Urinary bladder (tissue), 4 donors: ENCODE results near the gene COMMD7. TPM values are rescaled to one million over a fixed set of nuclear protein-coding genes. Genes with fewer than 3 reads are reported as not detected.
"Not testable (repeated sequence)": the region's sequence is repeated elsewhere in the genome, so short reads cannot be mapped to it uniquely, and the experiment has no call there.

Experiments
- DNase-seq: peaks from one replicate; pipeline ENCODE4 v3.0.0-alpha.2; 2015; ENCODE audit errors: extremely low spot score
- H3K27ac ChIP-seq: one replicate; pipeline ENCODE4 v1.5.1; 2013; ENCODE audit warnings: low read depth, mild to moderate bottlenecking, moderate library complexity
- H3K36me3 ChIP-seq: one replicate; pipeline ENCODE4 v1.6.1; 2013; ENCODE audit warnings: mild to moderate bottlenecking, moderate library complexity; ENCODE audit not compliant: insufficient read depth
- H3K4me1 ChIP-seq: one replicate; pipeline ENCODE4 v1.6.1; 2013; ENCODE audit warnings: mild to moderate bottlenecking, moderate library complexity; ENCODE audit not compliant: insufficient read depth
- H3K4me3 ChIP-seq: one replicate; pipeline ENCODE4 v1.5.1; 2013; ENCODE audit warnings: low read depth, low read length
- WGBS: extraction: QIAGEN DNeasy Blood & Tissue Kit; methylation state at CpG from one replicate; pipeline ENCODE4 v1.1.7; 2013; 5-methylcytosine and 5-hydroxymethylcytosine counted together
- polyA plus RNA-seq: library from polyadenylated mRNA; stranded (reverse); fragments of 200-250 nt; gene quantifications from one replicate; pipeline ENCODE4 v1.2.3, GENCODE V29; 2013
- total RNA-seq: library from RNA; depleted of rRNA; stranded (reverse); fragments of >200 nt; gene quantifications from one replicate; pipeline ENCODE4 v1.2.3, GENCODE V29; 2014
- donor health status: healthy with polysubstance abuse.
- donor health status: healthy.

COMMD7 gene
- total and polyA plus RNA-seq, 2 donors = 11.9 to 49.6 TPM

DNA sequence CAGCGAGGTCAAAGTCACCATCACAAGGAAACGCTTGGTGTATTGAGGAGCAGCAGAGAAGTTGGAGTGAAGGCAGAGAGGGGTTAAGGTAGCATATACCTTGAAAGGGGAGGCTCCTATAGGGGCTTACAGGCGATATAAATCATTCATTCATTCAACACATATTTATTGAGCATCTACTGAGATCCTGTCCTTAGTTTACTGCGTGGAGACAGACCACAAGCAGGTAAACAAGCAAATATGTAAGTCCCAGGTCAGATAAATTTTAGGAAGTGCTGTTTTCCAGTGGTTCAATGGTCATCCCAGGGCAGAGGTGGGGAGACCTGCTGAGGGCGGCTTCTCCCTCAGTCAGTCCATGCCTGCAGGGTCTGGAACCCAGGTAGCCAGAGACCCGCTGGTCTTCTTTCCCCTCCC is 18.2 kb upstream of the COMMD7 start:
- Histone ChIP-seq H3K4me1 (peaks cover 2% of the 10 kb centered on the region), H3K4me3 (peak overlapping the region; percentile 94), H3K27ac (no peak overlapping the region), H3K36me3 (no peaks in the 10 kb centered on the region)
- 36% methylated on average over 6 of the region's 6 CpGs for WGBS
- no peak for DNase-seq

DNA sequence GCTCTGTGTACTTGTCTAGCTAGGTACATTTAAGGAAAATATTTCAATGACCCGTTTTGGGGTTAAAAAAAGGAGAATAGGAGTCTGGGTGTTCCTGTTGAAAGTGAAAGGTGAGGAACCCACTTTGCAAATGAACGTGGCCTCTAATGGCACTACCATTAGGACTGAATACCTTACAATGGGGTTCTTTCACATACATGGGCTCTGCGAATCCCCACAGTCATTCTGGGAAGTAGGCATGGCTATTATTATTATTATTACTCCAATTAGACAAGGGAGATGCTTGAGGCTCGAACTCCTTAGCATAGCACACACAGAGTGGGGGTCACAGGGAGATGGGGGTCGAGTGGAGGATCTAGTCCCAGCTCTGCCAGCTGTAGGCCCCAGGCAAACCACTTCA is 12.9 kb upstream of the COMMD7 start:
- no peak overlapping the region for H3K4me3 ChIP-seq
- WGBS = 64% methylated on average over 5 of the region's 5 CpGs
- no peak for DNase-seq
- H3K27ac ChIP-seq = no peak overlapping the region
- H3K36me3 ChIP-seq = no peaks in the 10 kb centered on the region
- H3K4me1 ChIP-seq = no peaks in the 10 kb centered on the region

DNA sequence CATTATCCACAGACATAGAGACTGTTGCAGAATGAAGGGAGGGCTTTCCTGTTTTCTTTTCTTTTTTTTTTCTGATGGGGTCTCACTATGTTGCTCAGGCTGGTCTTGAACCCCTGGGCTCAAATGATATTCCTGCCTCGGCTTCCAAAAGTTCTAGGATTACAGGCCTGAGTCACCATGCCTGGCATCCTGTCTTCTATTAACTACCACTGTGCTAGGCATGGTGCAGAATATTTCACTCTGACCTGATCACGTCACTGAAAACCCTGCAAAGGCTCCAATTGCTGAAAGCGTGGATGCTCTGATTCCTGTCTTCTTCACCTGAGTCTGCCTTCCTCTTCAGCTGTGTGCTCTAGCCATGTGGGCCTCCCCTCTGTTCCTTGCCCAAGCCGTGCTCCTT is 10.5 kb upstream of the COMMD7 start:
- 81% methylated on average over 4 of the region's 4 CpGs for WGBS
- no peak for DNase-seq
- H3K4me3 ChIP-seq = no peak overlapping the region
- no peaks in the 10 kb centered on the region for H3K36me3 ChIP-seq
- no peaks in the 10 kb centered on the region for H3K4me1 ChIP-seq
- no peak overlapping the region for H3K27ac ChIP-seq

DNA sequence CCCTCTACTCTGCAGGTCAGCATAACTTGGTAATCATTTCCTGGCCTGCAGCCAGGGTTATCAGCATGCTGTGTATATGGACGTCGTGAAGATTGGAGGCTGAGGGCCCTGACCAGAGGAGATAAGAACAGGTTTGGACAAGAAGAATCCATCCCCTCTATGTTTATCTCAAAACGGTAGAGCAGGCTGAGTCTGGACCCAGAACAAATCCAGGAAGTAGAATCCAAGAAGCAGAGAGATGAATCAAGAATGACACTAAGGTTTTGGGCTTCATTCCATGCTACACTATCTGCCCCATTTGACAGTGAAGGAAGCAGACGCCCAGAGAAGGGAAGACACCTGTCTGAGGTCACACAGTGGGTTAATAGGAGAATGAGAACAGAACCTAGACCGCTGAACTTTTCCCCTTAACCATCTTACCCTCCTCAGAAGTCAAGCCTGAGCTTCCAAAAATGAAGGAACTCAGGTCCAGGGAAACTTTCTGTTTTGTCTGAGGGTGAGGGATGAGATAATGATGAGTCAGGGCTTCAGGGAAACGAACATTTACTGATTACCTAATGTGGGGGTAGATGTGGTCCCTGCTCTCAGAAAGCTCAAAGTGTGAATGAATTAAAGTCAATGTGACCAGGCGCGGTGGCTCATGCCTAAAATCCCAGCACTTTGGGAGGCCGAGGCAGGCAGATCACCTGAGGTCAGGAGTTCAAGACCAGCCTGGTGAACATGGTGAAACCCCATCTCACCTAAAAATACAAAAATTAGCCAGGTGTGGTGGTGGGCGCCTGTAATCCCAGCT is 9.4 kb upstream of the COMMD7 start:
- 57% methylated on average over 10 of the region's 10 CpGs for WGBS
- no peak for DNase-seq
- Histone ChIP-seq H3K36me3 (no peaks in the 10 kb centered on the region), H3K27ac (no peak overlapping the region), H3K4me3 (no peak overlapping the region), H3K4me1 (no peaks in the 10 kb centered on the region)

DNA sequence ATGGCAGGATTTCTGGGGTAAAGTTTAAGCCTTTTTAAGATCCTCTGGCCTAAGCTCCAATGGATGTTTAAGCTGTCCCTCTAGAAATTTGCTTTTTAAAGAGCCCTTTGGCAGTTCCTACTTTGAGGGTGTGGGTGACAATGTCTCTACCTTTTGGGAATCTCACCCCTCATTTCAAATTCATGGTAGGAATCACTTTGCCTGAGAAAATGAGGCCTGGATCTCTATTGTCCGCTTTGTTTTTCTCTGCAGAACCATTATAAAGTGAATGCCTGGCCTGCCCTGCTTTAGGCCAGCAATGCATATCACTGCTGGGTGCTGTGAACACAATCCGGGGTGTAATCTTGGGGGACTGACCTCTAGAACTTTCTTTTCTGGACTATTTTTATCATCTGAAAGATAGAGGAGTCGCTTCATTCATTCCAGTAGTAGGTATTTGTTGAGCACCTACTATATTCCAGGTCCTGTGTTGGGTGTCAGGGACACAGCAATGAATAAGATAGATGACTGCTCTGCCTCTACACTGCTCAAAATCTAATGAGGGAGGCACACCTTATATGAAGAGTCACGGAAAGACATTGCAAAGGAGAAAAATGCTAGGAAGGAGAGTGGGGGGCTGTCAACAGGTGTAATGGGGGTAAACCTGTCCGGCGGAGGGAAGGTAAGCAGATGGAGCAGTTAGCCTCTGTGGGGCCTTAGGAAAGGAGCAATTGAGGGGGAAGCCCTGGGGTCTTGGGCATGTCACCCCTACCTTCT is 8.6 kb upstream of the COMMD7 start:
- DNase-seq = no peak

DNA sequence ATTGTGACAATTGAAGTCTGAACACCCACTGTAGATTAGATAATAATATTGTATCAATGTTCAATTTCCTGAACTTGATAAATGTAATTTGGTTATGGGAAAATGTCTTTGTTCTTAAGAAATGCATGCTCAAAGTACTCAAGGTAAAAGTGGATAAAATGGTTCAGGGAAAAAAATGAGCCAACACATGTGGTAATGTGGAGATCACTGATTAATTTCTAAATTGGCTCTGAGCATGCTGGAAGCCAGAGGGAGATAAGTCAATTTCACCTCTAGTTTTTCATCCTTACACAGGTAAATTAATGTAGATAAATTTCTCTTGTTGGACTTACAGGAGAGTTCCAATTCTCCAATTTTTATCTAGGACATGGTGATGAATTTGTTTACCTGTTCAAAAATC is 8.0 kb upstream of the COMMD7 start:
- Histone ChIP-seq H3K4me3 (no peak overlapping the region), H3K36me3 (no peaks in the 10 kb centered on the region), H3K4me1 (no peaks in the 10 kb centered on the region), H3K27ac (no peak overlapping the region)
- DNase-seq = no peak

More for the DNA sequence above, 8.6 kb upstream of the COMMD7 start:
- Histone ChIP-seq H3K36me3 (no peaks in the 10 kb centered on the region), H3K27ac (no peak overlapping the region), H3K4me3 (no peak overlapping the region), H3K4me1 (no peaks in the 10 kb centered on the region)
- WGBS = 81% methylated on average over 6 of the region's 6 CpGs

DNA sequence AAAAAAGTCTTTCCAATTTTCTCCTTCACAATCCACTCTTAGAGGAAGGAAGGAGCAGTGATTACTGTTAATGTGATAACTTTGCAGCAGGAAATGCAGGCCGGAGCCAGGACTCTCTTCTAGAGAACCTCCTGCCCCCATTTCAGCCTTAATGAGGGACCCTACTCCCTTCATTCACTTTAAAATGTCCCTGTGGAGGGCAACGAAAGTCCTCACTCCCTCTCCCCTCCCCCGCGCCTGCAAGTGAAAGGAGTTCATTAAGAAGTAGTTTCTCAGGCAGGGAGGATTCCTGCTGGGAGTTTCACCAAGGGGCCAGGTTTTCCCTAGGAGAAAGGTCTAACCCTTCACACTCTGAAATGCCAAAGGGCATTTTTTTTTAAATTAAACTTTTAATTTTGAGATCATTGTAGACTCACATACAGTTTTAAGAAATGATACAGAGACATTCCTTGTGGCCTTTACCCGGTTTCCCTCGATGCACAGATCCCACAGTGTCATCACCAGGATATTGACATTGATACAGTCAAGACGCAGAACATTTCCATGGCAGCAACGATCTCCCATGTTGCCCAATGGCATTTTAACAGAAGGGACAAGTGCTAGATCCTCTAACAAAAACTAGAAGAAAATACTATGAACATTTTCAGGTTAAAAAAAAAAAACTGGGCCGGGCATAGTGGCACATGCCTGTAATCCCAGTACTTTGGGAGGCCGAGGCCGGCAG is 6.8 kb upstream of the COMMD7 start:
- no peaks in the 10 kb centered on the region for H3K4me1 ChIP-seq
- no peak overlapping the region for H3K27ac ChIP-seq

DNA sequence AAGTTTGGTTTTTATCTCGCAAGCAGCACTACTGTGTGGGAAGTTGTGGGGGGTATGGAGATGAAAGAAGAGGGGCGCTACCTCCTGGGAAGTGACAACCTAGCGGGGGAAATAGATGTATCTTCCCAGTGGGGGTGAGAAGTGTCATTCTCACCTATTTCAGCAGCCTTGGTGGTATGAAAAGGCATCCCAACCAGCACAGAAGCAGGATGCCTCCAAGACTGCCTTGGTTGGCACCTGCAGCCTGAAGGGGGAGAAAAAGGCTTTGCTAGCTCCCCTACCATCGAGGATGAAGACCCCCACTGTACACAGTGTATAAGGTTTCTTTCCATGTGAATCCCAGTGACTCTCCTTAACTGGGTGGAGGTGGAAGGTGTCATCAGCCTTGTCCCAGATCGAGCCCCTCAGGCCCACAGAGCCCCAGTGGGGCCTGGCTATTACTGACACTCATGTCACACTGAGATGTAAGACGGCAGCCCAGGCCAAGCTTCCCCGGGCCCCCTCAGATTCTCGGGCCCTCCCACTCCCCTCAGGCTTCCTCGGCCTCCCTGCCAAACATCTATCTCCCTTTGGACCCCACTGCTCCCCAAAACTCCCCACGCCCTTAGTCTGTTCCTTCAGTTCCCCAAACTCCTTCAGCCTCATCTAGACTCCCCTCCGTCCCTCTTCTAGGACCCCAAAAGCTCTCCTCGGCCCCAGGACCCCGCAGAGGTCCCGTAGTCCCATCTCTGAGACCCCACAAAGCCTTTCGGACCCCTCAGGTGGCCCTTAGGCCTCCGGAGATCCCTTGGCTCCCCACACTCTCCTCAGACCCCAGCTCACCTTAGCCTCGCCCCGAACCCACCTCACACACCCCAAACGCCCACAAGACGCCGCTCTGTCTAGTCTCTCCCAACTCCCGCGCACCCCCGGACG is 688 bp downstream of the COMMD7 start:
- no peaks in the 10 kb centered on the region for H3K36me3 ChIP-seq
- H3K4me1 ChIP-seq = peaks cover 4% of the 10 kb centered on the region
- H3K27ac ChIP-seq = peak overlapping the region; percentile 79
- WGBS = 11% methylated on average over 25 of the region's 25 CpGs
- H3K4me3 ChIP-seq = peak overlapping the region; percentile 88
- no peak for DNase-seq

More for the DNA sequence above, 6.8 kb upstream of the COMMD7 start:
- 69% methylated on average over 11 of the region's 11 CpGs for WGBS
- DNase-seq = no peak
- Histone ChIP-seq H3K4me3 (no peak overlapping the region), H3K36me3 (no peaks in the 10 kb centered on the region)

DNA sequence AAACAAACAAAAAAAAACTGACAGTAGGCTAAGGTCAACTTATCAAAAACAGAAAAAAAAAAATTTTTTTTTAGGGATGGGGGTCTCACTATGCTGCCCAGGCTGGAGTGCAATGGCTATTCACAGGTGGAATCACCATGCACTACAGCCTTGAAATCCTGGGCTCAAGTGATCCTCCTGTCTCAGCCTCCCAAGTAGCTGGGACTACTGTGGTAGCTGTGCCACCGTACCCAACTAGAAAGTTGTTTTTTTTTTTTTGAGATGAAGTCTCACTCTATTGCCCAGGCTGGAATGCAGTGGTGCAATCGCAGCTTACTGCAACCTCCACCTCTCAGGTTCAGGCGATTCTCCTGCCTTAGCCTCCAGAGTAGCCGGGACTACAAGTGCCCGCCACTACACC is 2.1 kb downstream of the COMMD7 start:
- no peak overlapping the region for H3K4me3 ChIP-seq
- H3K27ac ChIP-seq = no peak overlapping the region
- DNase-seq = no peak
- H3K36me3 ChIP-seq = no peaks in the 10 kb centered on the region
- 96% methylated on average over 5 of the region's 5 CpGs for WGBS
- H3K4me1 ChIP-seq = peaks cover 4% of the 10 kb centered on the region

DNA sequence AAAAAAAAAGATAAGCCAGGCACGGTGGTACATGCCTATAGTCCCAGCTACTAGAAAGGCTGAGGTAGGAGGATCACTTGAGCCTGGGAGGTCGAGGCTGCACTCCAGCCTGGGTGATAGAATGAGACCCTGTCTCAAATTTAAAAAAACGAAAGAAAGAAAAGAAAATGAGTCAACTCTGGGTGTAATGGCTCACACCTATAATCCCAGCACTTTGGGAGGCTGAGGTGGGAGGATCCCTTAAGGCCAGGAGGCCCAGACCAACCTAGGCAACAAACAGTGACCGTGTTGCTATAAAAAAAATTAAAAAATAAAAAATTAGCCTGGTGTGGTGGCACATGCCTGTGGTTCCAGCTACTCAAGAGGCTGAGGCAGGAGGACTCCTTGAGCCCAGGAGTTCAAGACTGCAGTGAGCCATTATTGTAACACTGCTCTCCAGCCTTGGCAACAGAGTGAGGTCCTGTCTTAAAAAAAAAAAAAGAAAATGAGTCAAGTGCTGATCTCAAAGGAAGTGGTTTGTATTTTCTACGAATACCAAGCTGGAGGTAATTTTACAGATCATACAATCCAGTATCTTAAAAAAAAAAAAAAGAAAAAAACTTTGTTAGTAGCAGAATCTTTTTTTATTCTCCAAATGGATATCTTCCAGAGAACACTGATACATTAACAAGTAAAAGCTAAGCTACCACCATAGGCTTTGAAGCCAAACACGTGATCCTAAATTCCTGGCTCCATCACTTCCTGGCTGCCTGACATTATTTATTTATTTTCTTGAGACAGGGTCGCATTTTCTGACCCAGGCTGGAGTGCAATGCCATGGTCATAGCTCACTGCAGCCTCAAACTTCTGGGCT is 5.7 kb downstream of the COMMD7 start:
- H3K4me1 ChIP-seq = peaks cover 4% of the 10 kb centered on the region
- H3K36me3 ChIP-seq = no peaks in the 10 kb centered on the region
- no peak overlapping the region for H3K27ac ChIP-seq
- WGBS = 61% methylated on average over 7 of the region's 7 CpGs
- no peak overlapping the region for H3K4me3 ChIP-seq
- no peak for DNase-seq

DNA sequence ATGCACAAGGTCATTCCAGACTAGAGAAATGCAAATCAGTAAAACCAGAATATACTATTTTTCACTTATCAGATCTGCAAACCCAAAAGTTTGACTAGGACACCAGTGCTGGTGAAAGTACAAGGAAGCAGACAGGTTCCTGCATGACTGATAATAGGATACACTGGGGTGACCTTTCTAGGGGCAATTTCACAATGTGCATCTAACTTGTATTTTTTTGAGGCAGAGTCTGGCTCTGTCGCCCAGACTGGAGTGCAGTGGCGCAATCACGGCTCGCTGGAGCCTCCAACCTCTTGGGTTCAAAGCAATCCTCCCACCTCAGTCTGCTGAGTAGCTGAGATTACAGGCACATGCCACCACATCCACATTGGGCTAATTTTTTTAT is 11.4 kb downstream of the COMMD7 start:
- H3K36me3 ChIP-seq = no peaks in the 10 kb centered on the region
- WGBS = 72% methylated on average over 4 of the region's 4 CpGs
- H3K4me1 ChIP-seq = no peaks in the 10 kb centered on the region
- no peak overlapping the region for H3K4me3 ChIP-seq
- no peak for DNase-seq
- no peak overlapping the region for H3K27ac ChIP-seq

DNA sequence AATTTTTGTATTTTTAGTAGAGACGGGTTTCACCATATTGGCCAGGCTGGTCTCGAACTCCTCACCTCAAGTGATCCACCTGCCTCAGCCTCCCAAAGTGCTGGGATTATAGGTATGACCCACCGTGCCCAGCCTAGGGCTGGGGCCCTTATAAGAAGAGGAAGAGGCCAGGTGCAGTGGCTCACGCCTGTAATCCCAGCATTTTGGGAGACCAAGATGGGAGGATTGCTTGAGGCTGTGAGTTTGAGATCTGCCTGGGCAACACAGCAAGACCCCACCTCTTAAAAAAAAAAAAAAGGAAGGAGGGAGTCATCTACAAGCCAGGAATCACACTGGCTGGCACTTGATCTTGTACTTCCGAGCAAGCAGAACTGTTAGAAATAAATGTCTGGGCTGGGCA is 13.9 kb downstream of the COMMD7 start:
- H3K4me3 ChIP-seq, H3K36me3 ChIP-seq: not testable (repeated sequence)

More for the DNA sequence above, 13.9 kb downstream of the COMMD7 start:
- H3K27ac ChIP-seq, H3K4me1 ChIP-seq, DNase-seq: not testable (repeated sequence)
- 97% methylated on average over 5 of the region's 5 CpGs for WGBS
